Measurements from ENCODE around the gene OTOP1.
"Not testable (repeated sequence)": the region's sequence is repeated elsewhere in the genome, so short reads cannot be mapped to it uniquely, and the experiment has no call there.

OTOP1 gene

DNA sequence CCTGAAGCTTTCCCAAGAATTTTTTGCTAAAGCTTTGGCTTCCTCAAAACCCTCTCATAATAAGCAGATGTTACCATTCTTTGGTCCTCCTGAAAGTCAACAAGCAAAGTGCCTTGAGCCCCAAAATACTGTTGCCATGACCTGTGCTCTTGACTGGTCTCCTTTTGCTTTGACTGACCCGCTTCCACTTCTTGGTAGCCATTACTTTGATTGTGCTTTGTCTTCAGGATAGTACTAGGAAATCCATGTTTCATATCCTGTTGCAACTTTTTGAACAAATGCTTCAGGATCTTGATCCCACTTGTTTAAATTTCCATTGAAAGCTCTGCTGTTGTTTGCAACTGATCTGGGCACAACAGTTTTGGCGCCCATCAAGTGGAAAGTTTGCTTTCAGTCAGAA lies 6.9 kb upstream of the OTOP1 start:
- in situ Hi-C loops (cut with HindIII; ENCODE audit: low sequenced_read_pairs) = no loop called here

DNA sequence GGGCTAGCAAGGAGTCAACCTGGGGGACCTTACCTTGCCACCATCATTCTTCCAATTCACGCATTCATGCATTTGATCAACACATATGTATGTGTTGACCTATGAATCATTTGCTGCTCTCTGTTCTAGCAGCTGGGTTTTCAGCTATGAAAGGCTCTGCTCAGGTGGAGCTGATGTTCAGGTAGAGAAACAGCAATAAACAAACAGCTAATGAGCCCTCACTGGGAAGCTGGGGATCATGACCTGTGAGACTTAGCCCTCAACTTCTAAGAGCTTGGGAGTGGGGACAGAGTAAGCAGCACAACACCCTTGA lies 1.6 kb upstream of the OTOP1 start:
- in situ Hi-C loops (cut with HindIII; ENCODE audit: low sequenced_read_pairs) = no loop called here

DNA sequence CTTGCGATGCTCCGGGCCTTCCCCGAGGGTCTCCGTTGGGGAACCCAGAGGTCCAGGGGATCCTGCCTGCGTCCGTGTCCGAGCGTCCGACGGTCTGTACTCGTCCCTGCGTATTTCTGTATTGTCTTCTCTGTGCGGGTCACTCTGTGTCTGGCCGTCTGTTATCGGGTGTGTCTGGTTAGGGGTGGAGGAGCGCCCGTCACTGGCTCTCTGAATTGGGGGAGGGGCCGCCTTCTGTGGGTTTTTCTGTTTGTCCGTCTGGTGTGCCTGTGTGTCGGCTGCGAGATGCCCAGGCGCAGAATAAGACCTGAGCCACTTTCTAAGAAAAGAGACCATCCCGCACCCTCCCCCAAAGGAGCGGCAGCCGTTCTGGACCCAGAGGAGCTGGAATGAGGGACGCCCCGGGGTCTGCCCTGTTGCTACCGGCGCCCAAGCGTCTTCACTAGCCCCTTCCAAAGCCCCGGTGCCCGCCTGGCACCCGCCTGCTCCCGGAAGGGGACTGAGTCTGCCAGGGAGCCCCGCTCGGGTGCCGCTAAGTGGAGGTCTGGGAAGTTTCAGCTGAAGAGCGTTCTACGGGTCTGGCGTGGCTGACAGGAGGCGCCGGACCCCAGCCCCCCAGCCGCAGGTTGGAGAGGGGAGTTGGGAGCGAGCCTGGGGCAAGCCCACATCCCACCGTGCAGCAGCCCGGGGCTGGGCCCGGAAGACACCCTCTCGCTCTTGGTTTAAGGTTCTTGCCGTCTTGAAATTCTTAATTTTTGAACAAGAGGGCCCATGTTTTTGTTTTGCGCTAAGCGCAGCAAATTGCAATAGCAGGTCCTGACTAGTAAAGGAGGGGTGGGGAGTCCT lies 1.0 kb upstream of the OTOP1 start:
- in situ Hi-C loops (cut with HindIII; ENCODE audit: low sequenced_read_pairs) = no loop called here

DNA sequence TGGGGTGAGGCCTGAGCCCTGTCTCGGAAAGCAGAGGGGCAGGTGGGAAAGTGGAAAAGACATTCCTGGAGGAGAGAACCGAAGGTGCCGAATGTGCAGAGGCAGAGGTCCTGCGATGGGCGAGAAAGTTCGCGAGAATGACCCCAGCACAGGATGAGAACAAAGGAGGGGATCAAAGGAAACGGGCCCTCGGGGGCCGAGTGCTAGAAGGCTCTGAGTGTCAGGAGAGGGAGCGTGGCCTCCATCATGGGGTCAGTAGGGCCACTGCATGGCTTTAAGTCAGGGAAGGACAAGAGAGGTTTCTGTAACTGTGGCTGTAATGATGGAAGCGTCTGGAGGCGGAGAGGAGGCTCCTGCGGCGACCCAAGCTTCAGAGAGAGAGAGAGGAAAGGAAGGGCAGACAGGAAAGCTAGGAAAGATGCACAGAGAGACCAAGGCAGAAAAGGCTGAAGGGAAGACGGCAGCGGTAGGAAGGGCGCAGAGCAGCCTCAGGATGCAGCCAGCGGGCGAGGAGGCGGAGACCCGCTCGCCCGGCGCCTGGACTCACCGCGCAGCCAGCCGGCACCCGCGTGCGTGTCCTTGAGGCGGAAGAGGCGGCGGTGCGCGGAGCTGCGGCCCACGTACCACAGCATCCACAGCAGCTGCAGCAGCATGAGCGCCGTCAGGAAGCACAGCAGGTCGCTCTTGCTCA lies 669 bp downstream of the OTOP1 start:
- in situ Hi-C loops (cut with HindIII; ENCODE audit: low sequenced_read_pairs) = no loop called here

DNA sequence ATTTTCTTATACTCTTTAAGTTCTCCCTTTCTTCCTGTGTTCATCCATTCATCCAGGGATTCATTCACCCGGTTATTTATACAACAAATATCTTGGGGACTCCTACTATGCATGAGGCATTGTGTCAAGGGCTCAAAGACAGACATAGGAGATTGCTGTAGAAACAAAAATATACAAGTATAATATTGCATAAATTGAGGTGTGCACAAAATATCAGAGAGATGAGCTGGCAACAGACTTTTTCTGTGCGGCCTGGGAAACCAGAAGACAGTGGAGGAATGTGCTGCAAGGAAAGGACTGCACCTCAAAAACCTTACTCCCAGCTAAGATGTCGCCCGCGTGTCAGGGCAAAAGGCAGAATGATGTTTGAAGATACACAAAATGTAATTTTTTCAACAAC lies 9.6 kb downstream of the OTOP1 start:
- in situ Hi-C loops (cut with HindIII; ENCODE audit: low sequenced_read_pairs) = no loop called here

DNA sequence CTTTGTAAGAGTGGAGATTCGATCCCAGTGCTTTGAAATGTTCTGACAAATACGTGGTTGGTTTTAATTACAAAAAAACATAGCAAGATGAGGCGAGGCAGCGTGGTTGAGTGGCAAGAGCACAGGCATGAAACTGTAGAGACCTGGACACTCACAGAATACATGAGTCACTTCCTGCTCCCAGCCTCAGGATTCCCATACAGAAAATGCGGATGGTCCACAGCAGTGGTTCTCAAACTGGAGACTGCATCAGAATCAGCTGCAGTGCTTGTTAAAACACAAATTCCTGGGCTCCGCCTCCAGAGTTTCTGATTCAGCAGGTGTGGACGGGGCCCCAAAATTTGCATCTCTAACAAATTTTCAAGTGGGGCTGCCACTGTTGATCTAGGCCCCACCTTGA lies 10.1 kb downstream of the OTOP1 start:
- in situ Hi-C loops (cut with HindIII; ENCODE audit: low sequenced_read_pairs) = no loop called here

DNA sequence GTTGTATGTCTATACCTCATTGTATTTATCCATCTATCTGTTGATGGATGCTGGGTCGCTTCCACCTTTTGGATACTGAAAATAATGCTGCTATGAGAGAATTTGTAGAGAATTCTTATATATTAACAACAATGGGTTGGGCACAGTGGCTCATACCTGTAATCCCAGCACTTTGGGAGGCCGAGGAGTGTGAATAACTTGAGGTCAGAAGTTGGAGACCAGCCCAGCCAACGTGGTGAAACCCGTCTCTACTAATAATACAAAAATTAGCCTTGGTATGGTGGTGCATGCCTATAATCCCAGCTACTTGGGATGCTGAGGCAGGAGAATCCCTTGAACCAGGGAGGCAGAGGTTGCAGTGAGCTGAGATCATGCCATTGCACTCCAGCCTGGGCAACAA lies 13.1 kb downstream of the OTOP1 start:
- in situ Hi-C loops (cut with HindIII; ENCODE audit: low sequenced_read_pairs) = not testable (repeated sequence)

DNA sequence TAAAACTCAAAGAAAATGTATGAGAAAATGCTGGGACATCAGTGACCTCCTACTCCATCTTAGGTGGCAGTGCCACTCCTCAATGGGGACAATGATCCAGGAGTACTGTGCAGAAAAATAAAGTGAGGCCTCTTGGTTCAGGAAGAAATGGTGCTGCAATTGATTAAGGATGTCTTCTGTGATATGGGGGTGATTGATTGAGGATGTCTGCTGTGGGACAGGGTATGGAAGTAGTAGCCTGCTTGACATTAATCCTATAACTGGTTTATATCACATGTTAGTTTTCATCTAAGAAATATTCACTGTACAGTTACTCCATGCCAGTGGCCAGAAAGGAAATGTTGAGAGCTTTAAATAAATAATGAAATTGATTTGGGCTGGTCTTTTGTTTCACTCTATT lies 20.5 kb downstream of the OTOP1 start:
- in situ Hi-C loops (cut with HindIII; ENCODE audit: low sequenced_read_pairs) = no loop called here

DNA sequence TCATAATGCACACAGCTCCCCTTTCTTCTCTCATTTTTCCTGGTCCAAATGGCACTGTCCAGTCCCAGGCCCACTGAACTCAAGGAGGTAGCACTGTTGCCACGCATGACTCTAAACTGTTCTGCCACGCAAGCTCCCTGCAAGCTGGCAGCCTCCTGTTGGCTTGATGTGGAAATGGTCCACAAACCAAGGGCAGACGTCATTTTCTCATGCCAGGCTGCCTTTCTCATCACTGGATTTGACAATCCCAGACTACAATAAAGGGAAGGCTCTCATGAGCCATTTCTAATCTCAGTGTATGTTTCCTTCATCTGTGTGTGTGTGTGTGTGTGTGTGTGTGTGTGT lies 22.4 kb downstream of the OTOP1 start:
- in situ Hi-C loops (cut with HindIII; ENCODE audit: low sequenced_read_pairs) = no loop called here

DNA sequence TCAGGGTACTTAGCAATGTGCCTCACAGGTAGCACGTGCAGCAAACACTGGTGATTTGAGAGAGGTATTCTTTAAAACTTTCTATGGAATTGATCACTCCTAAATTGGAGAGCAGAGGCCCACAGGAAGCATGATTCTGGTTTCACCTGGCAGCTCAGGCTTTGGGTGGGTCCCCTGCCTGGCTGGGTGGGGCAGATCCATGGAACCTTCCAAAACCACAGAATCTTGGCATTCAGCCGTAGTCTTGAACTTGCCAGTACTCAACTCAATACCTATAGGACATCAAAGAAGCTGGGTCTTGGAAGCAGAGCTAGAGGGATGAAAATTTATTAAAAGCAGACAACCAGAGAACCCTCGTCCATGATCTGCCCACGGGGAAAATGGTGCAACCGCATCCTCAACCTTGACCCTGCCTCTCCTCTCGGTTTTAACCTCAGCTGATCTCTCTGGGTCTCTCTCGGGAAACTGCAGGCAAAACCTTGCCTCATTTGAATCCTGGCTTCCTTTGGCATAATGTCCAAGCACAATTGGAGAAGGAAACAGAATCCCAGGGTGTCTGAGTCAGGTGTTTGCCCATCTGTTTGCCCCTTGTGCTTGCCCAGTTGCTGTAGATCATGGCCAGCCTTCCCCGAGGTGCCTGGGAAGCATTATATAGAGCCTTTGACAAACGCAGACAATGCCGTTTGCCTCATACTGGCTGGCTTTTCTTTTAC lies 22.9 kb downstream of the OTOP1 start:
- in situ Hi-C loops (cut with HindIII; ENCODE audit: low sequenced_read_pairs) = no loop called here

DNA sequence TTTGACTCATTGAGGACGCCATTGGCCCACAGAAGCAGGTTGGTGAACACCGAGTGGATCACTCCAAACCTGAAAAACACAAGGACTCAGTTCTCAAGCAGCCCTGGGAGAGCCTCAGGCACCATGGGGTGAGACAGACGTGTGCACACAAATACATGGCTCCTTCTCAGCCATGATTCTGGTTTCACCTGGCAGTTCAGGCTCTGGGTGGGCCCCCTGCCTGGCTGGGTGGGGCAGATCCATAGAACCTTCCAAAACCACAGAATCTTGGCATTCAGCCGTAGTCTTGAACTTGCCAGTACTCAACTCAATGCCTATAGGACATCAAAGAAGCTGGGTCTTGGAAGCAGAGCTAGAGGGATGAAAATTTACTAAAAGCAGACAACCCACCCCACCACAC lies 24.2 kb downstream of the OTOP1 start:
- in situ Hi-C loops (cut with HindIII; ENCODE audit: low sequenced_read_pairs) = no loop called here

DNA sequence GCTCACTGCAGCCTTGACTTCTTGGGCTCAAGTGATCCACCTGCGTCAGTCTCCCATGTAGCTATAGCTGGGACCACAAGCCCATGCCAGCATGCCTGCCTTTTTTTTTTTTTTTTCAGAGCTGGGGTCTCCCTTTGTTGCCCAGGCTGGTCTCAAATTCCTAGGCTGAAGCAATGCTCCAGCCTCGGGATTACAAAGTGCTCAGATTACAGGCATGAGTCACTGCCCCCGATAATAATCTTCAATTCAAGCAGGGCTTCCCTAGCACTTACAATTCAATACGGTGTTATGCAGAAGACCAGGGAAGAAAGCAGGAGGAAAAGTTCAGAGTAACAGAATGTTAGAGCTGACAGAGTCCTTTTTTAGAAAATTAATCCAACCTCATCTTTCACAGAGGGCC lies 26.1 kb downstream of the OTOP1 start:
- in situ Hi-C loops (cut with HindIII; ENCODE audit: low sequenced_read_pairs) = no loop called here

DNA sequence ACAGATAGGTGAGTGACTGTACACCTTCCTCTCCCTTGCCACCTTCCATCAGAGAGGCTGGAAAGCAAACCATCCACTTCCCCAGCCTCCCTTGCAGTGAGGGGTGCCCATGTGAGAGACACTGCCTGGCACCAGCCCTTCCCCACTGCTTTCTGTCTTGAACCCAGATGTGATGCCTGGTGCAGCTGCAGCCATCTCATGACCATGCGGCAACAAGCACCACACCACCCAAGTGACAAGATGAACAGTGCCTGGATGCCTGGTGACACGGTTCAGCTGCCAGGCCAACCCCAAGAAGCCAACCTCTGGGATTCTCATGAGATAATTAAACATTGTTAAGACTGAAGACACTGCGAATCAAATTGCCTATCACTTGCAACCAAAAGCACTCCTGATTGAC lies 31.4 kb downstream of the OTOP1 start:
- in situ Hi-C loops (cut with HindIII; ENCODE audit: low sequenced_read_pairs) = no loop called here

DNA sequence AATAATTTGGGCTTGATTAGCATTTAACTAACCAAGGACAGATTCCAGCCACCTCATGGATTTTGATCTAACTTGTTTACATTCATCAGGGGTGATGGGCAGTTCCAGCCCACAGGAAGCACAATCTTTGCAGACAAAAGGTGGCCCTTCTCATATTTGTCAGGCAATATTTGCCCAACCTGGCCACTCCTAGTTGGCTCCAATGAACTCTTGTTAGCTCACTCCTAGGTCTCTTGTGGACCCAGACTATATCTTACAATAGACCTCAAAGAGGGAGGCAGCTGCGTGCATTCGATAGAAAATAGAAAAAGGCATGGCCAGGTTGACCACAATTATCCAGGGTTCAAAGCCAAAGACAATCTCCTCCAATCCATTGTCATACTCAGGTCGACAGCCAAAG lies 38.2 kb downstream of the OTOP1 start:
- in situ Hi-C loops (cut with HindIII; ENCODE audit: low sequenced_read_pairs) = not testable (repeated sequence)

DNA sequence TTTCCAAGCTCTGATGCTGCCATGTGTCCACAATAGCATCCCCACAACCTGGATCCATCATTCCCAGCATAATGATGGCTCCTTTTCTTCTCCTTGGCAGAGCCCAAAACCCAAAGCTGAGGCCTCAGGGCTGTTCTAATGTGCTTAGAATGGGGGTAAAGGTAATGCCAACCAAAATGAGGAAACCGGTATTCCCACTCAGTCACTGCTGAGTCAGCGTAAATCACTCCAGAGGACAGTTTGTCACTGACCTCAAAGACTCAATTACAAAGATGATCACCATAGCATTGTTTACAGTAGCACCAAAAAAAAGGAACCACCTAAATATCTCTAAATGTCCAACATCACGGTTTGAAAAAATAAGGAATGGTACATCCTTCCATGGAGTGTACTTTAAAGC lies 41.2 kb downstream of the OTOP1 start:
- in situ Hi-C loops (cut with HindIII; ENCODE audit: low sequenced_read_pairs) = no loop called here

DNA sequence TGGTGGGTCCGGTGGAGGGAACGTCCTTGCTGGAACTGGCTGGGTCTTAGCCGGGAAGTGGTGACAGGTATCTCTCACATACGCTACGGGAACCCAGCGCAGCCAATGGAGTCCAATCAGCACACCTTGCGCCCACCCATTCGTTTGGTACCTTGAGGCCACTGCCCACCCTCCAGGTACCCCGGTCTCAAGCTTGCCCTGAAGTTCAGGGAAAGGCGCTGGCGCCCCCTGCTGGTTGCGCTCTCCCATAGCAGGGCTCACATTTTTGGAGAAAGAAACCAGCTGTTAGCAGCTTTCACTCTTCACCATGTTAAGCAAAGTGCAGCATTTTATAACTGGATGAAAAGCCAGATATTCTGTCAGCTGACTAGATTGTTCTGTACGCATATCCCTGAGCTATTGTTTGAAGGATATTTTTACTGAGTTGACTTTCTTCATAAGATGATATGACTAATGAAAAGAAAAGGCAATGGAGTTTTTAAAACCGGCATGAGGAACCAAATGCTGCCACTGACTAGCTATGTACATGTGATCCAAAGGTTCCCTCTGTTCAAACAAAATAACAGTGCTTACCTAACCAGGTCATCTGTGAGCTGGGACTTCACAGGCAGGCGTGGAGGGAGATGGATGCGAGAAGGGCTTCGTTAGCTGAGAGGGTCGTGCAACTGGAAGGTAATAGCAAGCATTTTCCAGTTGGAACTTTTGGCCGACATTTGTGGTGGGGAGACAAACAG lies 43.7 kb downstream of the OTOP1 start:
- in situ Hi-C loops (cut with HindIII; ENCODE audit: low sequenced_read_pairs) = no loop called here

DNA sequence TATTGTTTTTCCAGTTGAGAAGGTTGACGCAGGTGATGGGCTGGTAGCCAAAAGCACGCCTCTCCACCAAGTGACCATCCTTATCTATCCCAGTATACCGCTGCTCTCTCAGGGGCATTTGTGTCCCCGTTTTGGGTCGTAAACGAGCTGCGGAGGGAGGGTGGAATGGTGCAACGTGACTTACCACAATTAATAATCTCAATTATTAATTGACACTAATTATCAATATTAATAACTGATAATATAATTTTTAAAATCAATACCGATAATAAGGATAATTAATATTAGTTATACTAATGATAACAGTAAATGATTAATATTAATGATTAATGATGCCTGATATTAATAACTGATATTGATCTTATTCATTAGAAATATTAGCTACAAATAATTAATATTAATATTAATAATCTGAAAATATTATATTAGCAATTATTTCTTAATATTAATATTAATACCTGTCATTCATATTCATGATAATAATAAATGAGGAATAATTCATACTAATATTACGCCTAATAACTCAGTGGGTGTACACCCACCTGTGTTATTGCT lies 56.1 kb downstream of the OTOP1 start:
- in situ Hi-C loops (cut with HindIII; ENCODE audit: low sequenced_read_pairs) = no loop called here

DNA sequence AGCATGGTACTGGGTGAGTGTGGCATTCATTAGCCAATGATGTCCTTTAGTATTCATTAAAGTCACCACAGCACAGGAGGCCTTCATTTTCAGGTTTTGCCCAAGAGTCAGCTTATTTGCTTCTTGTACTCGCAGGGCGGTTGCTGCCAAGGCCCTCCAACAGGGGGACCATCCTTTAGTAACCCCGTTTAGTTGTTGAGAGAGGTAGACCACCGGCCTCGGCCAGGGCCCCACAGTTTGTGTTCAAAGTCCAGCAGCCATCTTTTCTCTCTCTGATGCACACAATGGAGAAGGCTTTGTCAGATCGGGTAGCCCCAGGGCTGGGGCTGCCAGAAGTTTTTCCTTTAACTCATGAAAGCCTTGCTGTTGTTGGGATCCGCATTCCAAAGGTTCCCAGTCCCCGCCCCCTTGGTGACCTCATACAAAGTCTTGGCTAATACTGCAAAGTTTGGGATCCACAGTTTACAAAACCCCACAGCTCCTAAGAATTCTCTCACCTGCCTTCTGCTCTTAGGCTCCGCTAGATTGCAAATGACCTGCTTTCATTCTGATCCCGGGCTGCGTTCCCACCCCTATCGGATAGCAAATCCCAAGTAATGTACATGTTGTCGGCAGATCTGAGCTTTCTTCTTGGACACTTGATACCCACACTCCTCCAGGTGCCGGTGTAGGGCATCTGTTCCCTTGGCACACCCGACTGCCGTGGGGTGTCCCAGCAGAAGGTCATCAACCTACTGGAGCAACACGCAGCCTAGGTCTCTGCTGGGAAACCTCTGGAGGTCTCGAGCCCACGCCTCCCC lies 58.5 kb downstream of the OTOP1 start:
- in situ Hi-C loops (cut with HindIII; ENCODE audit: low sequenced_read_pairs) = not testable (repeated sequence)

DNA sequence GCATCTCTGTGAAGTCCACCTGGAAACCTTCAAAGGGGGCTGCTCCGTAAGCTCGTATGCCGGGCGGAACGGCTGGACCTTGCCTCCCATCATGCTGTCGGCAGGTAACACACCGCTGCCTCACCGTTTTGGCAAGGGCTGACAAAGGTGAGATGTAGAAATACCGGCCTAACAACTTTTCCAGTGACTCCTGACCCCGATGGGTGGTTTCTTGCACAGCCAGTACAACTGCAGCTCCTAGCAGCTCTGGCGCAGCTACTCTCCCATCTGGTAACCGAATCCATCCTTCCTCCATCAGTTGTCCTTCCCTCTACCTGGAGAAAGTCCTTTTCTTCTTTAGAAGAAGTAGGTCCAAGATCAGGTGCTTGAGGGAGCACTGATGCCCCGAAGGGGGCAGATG lies 59.7 kb downstream of the OTOP1 start:
- in situ Hi-C loops (cut with HindIII; ENCODE audit: low sequenced_read_pairs) = not testable (repeated sequence)

DNA sequence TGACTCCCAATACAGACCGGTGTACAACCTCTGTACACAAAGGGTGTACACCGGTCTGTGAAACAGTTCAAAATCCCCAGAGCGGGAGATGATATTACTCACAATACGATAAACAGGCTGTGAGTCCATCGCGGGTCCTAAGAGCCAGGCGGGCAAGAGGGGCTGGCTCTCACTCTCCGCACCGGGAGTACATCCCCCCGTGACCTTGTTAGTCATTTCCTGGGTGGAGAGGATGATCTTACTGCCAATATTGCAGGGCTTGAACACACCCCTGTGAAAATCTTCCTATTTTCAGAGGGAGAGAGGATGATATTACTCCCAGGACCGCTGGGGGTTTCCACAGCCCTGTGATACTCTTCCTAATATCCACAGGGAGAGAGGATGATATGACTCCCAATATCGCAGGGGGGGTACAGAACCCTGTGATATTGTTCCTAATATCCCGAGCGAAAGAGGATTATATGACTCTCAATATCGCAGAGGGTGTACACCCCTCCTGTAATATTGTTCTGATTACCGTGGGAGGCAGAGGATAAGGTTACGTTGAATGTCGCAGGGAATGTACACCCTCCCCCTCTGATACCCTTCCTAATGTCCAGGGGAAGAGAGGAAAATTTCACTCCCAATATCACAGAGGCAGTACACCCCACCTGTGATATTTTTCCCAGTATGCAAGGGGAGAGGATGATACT lies 60.9 kb downstream of the OTOP1 start:
- in situ Hi-C loops (cut with HindIII; ENCODE audit: low sequenced_read_pairs) = not testable (repeated sequence)
